SK-N-MC (cell line): ENCODE results near the gene NQO2.

Experiments
- EZH2 ChIP-seq: fragments of 200-600 bp; sonication (generic); IDR thresholded peaks from one replicate; pipeline ENCODE4 v1.6.1; 2017; ENCODE audit warnings: antibody characterized with exemption
- FOXP2 ChIP-seq: optimal IDR thresholded peaks from 2 replicates; pipeline ENCODE3; 2011; ENCODE audit warnings: mild to moderate bottlenecking, moderate library complexity; ENCODE audit not compliant: insufficient read depth; ENCODE audit errors: extremely low read length, control extremely low read depth
- POLR2AphosphoS5 ChIP-seq: IDR thresholded peaks from 2 replicates; pipeline ENCODE4 v1.6.1; 2012; ENCODE audit warnings: mild to moderate bottlenecking, low read depth, low read length, borderline replicate concordance

DNA sequence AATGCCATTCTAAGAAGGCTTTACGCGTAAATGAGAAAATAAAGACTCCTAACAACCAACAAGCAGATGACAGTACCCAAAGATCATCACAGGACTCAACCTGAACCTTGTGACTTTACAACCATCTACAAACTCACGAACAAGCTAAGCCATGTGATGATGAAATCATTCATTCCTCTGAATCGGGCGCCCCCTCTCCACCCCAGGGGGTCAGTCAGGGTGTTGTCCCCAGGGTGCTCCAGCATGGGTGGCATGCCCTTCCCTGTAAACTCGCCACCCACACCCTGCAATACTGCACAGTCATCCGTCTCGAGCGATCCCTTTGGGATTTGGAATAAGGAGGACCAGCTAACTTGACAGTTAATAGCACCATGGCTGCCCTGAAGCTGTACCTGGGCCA, 40.9 kb upstream of the NQO2 start:
- TF ChIP-seq EZH2 (no peak), POLR2AphosphoS5 (no peak), FOXP2 (no peak)
